ENCODE results near the gene SERTAD4. TPM values are rescaled to one million over a fixed set of nuclear protein-coding genes. Genes with fewer than 3 reads are reported as not detected.
"Not testable (repeated sequence)": the region's sequence is repeated elsewhere in the genome, so short reads cannot be mapped to it uniquely, and the experiment has no call there.

SERTAD4 gene
- polyA plus RNA-seq, 4 donors: 3.2 to 4.5 (median 3.7) TPM

DNA sequence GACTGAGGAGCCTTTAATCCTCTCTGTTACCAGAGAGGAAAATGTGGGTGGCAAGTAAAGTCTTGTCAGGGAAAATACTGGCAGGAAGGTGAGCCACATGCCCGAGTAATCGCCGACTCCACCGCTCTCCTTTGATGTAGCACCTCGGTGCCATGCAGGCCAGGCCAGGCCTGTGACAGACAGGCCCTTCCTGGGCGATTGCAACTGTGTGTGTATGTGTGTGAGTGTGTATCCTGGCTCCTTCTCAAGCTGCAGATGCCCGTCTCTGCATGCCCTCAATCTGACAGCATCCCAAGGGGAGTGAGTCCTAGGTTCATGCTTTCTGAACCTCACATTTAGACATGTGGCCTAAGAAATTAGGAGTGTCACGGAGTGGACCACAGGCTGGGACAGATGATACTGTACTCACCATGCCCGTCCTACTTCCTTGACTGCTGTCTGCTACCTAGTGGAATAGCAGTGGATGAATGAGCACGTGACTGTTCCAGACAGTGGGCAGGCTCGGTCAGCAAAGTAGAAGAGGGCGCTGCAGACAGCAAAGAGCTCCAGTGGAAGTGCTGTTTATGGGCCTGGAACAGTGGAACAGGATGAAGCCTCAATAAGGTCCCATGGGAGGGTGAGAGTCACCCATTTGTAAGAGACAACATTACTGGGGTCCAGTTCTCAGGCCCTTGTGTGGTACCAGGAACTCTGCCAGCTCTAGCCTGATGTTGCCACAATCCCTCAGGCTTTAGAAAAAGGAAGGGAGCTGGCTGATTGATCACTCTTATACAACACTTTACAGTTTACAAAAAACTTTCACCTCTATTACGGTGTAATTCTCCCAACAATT lies 25.3 kb downstream of the SERTAD4 start:
- no peak for DNase-seq (ENCODE audit: low read depth in 4 of 4, low spot score in 2 of 4)

DNA sequence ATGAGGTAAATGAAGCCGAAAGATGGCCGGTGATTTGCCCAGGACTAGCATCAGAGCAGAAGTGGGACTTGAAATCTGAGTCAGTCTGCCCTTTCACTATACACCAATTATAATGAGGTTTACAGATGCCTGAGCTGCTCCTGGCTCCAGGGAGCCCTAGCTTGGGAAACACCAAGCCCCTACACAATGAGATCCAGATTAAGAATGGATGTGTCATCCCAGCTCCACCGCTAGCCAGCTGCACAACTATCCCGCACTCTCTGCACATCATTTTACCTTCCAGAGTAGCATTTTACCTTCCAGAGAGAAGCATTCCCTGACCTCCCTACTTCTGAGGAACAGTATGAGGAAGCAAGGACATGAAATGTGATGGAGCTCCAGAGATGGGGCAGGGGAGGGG lies 27.0 kb downstream of the SERTAD4 start:
- DNase-seq (ENCODE audit: low read depth in 4 of 4, low spot score in 2 of 4): no peak

DNA sequence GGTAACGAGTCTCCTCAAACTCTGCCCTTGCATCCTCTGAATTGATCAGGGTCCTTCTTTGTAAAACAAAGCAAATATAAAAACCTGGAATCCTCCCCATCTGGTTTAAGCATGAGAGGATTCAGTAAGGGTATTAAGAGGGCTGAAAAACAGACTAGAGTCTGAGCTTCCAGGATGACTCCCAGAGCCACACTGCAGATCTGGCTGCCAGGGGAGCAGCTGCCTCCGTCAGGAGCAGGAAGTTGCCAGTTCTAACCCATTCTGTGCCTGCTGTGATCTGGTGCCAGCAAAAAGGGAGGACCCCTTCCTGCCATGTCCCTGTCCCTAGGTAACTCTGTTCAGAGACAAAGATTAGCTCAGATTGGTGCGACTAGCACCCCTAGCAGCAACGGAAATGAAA lies 27.5 kb downstream of the SERTAD4 start:
- DNase-seq (ENCODE audit: low read depth in 4 of 4, low spot score in 2 of 4): no peak

- DNase-seq (ENCODE audit: low read depth in 4 of 4, low spot score in 2 of 4): peak in 1 of 4 donors; percentile 46
These were observed 29.7 kb downstream of the SERTAD4 start for GRCh38 chr1:210262167-210262896.

DNA sequence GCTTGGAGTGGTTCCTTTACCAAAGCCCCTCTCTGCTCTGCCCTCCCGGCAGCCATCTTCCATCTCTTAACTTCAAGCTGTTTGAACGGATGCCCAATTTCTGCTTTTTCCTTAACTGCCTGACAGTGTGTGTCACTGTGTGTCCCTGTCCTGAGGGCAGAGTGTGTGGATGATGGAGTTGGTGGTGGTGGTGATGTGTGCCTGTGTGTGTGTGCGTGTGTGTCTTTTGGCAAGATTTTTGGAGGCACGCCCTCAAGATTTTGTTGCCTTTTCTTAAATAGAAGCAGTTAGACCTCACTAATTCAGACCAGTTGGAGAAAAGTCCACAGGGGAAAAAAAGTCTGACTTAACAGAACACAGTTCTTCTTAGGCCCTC lies 30.3 kb downstream of the SERTAD4 start:
- DNase-seq (ENCODE audit: low read depth in 4 of 4, low spot score in 2 of 4): no peak

- DNase-seq (ENCODE audit: low read depth in 4 of 4, low spot score in 2 of 4): no peak
These were observed 31.4 kb downstream of the SERTAD4 start for GRCh38 chr1:210263963-210264362.

GRCh38 chr1:210264496-210265380 lies 32.1 kb downstream of the SERTAD4 start:
- no peak for DNase-seq (ENCODE audit: low read depth in 4 of 4, low spot score in 2 of 4)

- not testable (repeated sequence) for DNase-seq (ENCODE audit: low read depth in 4 of 4, low spot score in 2 of 4)
These were observed 32.9 kb downstream of the SERTAD4 start for GRCh38 chr1:210265392-210265955.

DNA sequence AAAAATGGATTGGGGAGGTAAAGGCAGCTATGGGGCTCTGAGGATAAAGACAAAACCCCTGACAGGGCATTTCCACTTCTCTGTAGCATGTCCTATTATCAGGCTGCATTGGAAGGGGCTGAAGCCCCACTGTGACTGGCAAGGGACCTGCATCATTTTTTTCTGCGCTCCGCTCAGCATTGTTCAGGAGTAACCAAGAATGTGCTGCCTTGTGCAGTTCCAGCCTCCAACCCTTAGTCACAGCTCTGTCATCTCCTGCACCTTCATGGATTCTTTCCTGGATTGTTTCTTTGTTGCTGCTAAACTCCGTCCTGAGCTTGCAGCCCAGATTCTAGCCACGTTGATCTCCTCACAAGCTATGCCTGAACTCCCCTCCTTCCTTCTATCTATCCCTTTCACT lies 37.4 kb downstream of the SERTAD4 start:
- DNase-seq (ENCODE audit: low read depth in 4 of 4, low spot score in 2 of 4): no peak

DNA sequence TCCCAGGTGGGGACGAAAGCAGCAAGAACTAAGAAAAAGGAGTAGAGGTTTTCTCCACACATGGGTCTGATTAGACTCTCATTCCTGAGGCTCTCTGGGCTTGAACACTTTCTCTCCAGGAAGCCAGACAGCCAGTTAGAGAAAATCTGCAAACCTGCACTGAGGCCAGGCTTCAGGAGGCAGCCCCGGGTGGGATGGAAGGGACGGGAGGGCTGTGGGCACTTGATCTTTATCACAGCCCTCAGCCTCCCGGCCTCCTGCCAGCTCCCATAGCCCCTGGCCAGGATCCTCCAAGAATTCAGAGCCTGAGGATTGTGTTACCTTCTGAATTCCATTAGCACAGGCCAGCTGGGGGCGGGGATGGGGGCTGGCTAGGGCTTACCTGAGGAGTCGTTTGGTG lies 40.1 kb downstream of the SERTAD4 start:
- no peak for DNase-seq (ENCODE audit: low read depth in 4 of 4, low spot score in 2 of 4)

DNA sequence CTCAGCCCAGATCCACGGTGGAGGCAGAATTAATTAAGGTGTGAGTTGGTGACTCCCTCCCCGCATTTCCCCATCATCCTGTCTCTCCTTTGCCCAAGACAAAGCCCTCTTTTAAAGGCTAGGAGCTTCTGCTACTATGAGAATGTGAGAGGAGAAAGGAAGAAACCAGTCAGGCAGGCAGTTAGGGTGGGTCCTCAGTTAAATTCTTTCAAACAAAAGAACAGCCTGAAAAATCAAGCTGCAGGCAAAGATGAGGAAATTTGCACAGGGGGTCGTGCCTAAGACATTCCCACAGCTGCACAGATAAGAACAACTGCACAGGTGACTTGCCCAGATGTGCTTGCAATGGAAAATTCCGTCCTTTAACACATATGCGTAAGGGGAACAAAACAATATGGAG lies 47.6 kb downstream of the SERTAD4 start:
- no peak for DNase-seq (ENCODE audit: low read depth in 4 of 4, low spot score in 2 of 4)

- DNase-seq (ENCODE audit: low read depth in 4 of 4, low spot score in 2 of 4): no peak
These were observed 55.5 kb downstream of the SERTAD4 start for GRCh38 chr1:210288116-210288515.

DNA sequence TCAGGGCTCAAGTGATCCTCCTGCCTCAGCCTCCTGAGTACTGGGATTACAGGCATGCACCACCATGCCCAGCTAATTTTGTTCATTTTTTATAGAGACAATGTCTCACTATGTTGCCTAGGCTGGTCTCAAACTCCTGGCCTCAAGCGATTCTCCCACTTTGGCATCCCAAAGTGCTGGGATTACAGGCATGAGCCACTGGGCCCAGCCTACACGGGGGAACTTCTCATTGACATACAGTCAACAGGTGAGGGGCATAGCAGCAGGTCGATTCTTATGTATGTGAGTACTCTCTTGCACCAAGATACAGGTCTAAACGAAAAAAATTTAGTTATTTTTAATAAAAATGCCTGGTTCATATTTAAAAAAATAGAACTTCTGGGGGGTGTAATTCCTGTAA lies 56.7 kb downstream of the SERTAD4 start:
- DNase-seq (ENCODE audit: low read depth in 4 of 4, low spot score in 2 of 4): no peak

DNA sequence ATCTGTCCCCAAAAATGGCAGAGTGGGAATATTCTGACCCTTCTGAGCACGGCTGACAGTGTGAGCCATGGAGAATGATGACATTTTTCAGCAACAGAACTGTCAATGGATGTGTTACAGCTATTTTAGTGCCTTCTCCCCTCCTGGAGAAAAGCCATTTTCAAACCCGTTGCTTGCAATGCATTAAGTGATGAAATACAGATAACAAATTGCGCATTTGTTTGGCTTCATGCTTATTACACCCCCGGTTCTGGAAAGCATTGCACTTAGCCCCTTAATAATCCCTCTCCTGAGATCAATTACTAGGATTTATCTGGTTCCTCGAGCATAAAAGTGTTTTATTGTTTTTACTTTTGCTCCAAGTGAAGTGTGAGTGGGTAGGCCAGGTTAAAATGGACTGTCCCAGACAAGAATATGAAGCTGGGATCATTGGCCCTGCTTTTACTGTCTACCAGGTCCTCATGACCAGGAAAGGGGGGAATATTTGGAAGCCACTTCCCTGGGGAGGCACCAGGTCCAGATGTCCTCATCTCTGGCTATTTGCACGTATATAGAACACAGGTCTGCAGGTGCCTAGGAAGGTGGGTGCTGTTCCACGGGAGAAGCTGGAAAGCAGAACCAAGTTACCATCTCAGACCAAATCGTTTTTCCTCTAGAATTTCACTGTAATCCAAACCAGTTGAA lies 58.6 kb downstream of the SERTAD4 start:
- DNase-seq (ENCODE audit: low read depth in 4 of 4, low spot score in 2 of 4): no peak

DNA sequence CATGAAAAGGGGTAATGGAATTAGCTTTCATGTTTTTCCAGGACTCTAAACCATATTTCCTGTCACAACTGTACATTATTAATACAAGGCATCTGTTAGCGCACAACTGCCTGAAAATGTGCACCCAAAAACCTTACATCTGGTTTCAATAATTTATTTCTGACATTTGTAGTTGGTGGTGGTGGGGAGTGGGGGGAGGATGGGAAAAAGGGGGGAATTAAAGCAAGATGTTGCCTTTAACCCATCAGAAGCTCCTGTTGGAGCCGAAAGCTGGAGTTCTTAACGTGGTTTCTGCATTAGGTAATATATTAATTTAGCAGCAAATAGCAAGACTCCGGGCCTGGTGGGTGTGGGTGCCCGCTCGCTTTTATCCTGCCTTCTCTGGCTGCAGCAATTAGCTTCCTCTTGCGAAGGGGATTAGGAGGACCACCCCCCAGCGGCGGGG lies 59.2 kb downstream of the SERTAD4 start:
- no peak for DNase-seq (ENCODE audit: low read depth in 4 of 4, low spot score in 2 of 4)

DNA sequence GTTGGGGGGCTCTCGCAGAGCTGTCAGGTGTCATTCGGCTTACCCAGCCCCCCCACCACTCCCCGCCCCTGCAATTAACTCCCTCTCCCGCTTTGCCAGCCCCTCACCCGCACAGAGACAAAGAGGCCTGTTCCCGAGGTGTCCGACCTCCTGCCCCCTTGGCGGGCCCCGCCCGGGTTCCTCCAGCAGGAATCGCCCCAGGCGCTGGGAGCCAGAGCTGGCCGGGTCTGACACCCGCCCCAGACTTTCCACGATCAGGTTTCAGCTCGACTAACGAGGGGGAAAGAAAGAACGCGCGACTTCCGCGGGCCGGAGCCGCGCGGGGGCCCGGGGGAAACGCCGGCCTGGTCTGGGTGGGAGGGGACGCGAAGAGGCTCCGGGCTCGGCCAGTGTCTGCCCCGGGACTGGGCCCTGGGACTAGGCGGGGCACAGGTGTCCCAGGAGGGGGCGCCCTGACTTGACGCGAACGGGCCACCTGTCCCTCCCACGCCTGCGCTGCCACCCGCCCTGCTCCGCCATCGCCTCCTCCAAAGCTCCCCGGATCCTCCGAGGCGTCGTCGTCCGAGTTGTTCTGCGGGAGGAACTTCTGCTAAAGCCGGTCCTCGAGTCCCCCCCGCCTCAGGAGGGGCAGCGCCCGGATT lies 59.8 kb downstream of the SERTAD4 start:
- DNase-seq (ENCODE audit: low read depth in 4 of 4, low spot score in 2 of 4): peak in 1 of 4 donors; percentile 54

- no peak for DNase-seq (ENCODE audit: low read depth in 4 of 4, low spot score in 2 of 4)
These were observed 60.6 kb downstream of the SERTAD4 start for GRCh38 chr1:210293171-210293607.

- no peak for DNase-seq (ENCODE audit: low read depth in 4 of 4, low spot score in 2 of 4)
These were observed 62.6 kb downstream of the SERTAD4 start for GRCh38 chr1:210294999-210295745.
